H1 (cell line): ENCODE measurements around the gene USP13.

Source experiments
- BRCA1 ChIP-seq: IDR thresholded peaks from 2 replicates; pipeline ENCODE4 v1.6.1; 2012; ENCODE audit warnings: low read depth, low read length, improper control_type of control experiment
- CTCF ChIP-seq, 3 experiments: IDR thresholded peaks; 1 replicate in 2 of 3; 2 replicates in 1 of 3; pipeline versions ENCODE4 v1.5.1 to v1.6.1; 2011; ENCODE audit warnings: low read length in 3 of 3, mild to moderate bottlenecking in 3 of 3, inconsistent platforms in 2 of 3, low read depth in 1 of 3, moderate library complexity in 1 of 3; ENCODE audit not compliant: insufficient read depth in 1 of 3; ENCODE audit errors: control extremely low read depth in 1 of 3
- HDAC6 ChIP-seq: IDR thresholded peaks from one replicate; pipeline ENCODE4 v1.7.1; 2012; ENCODE audit warnings: low read depth, mild to moderate bottlenecking, inconsistent platforms, low read length, moderate library complexity
- MAFK ChIP-seq: IDR thresholded peaks from 2 replicates; pipeline ENCODE4 v1.6.1; 2012; ENCODE audit warnings: low read depth, mild to moderate bottlenecking, improper control_type of control experiment, low read length
- MAX ChIP-seq: IDR thresholded peaks from 2 replicates; pipeline ENCODE4 v1.6.1; 2012; ENCODE audit warnings: inconsistent platforms
- POLR2A ChIP-seq, 2 experiments: IDR thresholded peaks; 1 replicate in 1 of 2; 2 replicates in 1 of 2; pipeline ENCODE4 v1.6.1; 2011; ENCODE audit warnings: low read depth in 2 of 2, low read length in 2 of 2, mild to moderate bottlenecking in 2 of 2; ENCODE audit errors: control extremely low read depth in 1 of 2
- RXRA ChIP-seq: IDR thresholded peaks from 2 replicates; pipeline ENCODE4 v1.6.1; 2011; ENCODE audit warnings: low read depth, mild to moderate bottlenecking, low read length, moderate library complexity; ENCODE audit not compliant: insufficient read depth
- SUZ12 ChIP-seq: fragments of 200-600 bp; sonication (generic); IDR thresholded peaks from 2 replicates; pipeline ENCODE4 v1.6.1; 2012; ENCODE audit warnings: mild to moderate bottlenecking, inconsistent platforms, low read length, moderate library complexity, mixed read lengths
- TF ChIP-seq, protein P1 (sequence below): IDR thresholded peaks from 2 replicates; pipeline ENCODE4 v1.6.1; 2011; ENCODE audit warnings: low read length, improper control_type of control experiment

GRCh38 chr3:179731544-179731943 lies 78.7 kb downstream of the USP13 start:
- no peak for TF ChIP-seq SUZ12
- no peak for TF ChIP-seq MAFK
- no peak for TF ChIP-seq CTCF (IDR thresholded peaks at IDR 0.05; ENCODE audit: control extremely low read depth in 1 of 3, insufficient read depth in 1 of 3, low read depth in 1 of 3, low read length in 3 of 3)
- TF ChIP-seq, protein P1, sequence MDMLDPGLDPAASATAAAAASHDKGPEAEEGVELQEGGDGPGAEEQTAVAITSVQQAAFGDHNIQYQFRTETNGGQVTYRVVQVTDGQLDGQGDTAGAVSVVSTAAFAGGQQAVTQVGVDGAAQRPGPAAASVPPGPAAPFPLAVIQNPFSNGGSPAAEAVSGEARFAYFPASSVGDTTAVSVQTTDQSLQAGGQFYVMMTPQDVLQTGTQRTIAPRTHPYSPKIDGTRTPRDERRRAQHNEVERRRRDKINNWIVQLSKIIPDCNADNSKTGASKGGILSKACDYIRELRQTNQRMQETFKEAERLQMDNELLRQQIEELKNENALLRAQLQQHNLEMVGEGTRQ = no peak
- no peak for TF ChIP-seq POLR2A (IDR thresholded peaks at IDR 0.05; ENCODE audit: control extremely low read depth in 1 of 2, low read depth in 2 of 2, low read length in 2 of 2)
- TF ChIP-seq MAX = no peak
- no peak for TF ChIP-seq BRCA1
- no peak for TF ChIP-seq HDAC6
- TF ChIP-seq RXRA = no peak
